ENCODE data around the gene SMIM23. TPM values are rescaled to one million over a fixed set of nuclear protein-coding genes. Genes with fewer than 3 reads are reported as not detected.

Gene SMIM23
- total RNA-seq, 1 donor from 2014 or later = not detected

GRCh38 chr5:171832775-171833174 is 47.2 kb downstream of the SMIM23 start:
- peaks cover 6% of the 10 kb centered on the region for H3K36me3 Mint-ChIP-seq (ENCODE audit: low read depth)
- no peak overlapping the region for H3K27ac Mint-ChIP-seq (ENCODE audit: unreplicated experiment)
- no peaks in the 10 kb centered on the region for H3K4me1 Mint-ChIP-seq (ENCODE audit: low read depth)
- DNase-seq (ENCODE audit: low spot score) = no peak
- H3K4me3 Mint-ChIP-seq (ENCODE audit: unreplicated experiment) = no peak overlapping the region
- peaks cover 38% of the 10 kb centered on the region for H3K9me3 Mint-ChIP-seq (ENCODE audit: low read depth)
- TF ChIP-seq CTCF (IDR thresholded peaks at IDR 0.05) = no peak
- H3K27me3 Mint-ChIP-seq (ENCODE audit: low read depth) = no peaks in the 10 kb centered on the region

- H3K36me3 Mint-ChIP-seq (ENCODE audit: low read depth) = peaks cover 6% of the 10 kb centered on the region
- no peaks in the 10 kb centered on the region for H3K27me3 Mint-ChIP-seq (ENCODE audit: low read depth)
- no peaks in the 10 kb centered on the region for H3K4me1 Mint-ChIP-seq (ENCODE audit: low read depth)
- no peak overlapping the region for H3K27ac Mint-ChIP-seq (ENCODE audit: unreplicated experiment)
- no peak for DNase-seq (ENCODE audit: low spot score)
- H3K9me3 Mint-ChIP-seq (ENCODE audit: low read depth) = peaks cover 27% of the 10 kb centered on the region
- no peak for TF ChIP-seq CTCF (IDR thresholded peaks at IDR 0.05)
- no peak overlapping the region for H3K4me3 Mint-ChIP-seq (ENCODE audit: unreplicated experiment)
These were observed 48.8 kb downstream of the SMIM23 start for GRCh38 chr5:171834461-171834860.

GRCh38 chr5:171835066-171835465 is 49.4 kb downstream of the SMIM23 start:
- Mint-ChIP-seq H3K36me3 (ENCODE audit: low read depth) (peaks cover 6% of the 10 kb centered on the region), H3K27me3 (ENCODE audit: low read depth) (no peaks in the 10 kb centered on the region), H3K4me3 (ENCODE audit: unreplicated experiment) (no peak overlapping the region), H3K4me1 (ENCODE audit: low read depth) (no peaks in the 10 kb centered on the region), H3K9me3 (ENCODE audit: low read depth) (peaks cover 21% of the 10 kb centered on the region), H3K27ac (ENCODE audit: unreplicated experiment) (no peak overlapping the region)
- no peak for DNase-seq (ENCODE audit: low spot score)
- TF ChIP-seq CTCF (IDR thresholded peaks at IDR 0.05) = no peak

- peaks cover 7% of the 10 kb centered on the region for H3K9me3 Mint-ChIP-seq (ENCODE audit: low read depth)
- H3K27ac Mint-ChIP-seq (ENCODE audit: unreplicated experiment) = no peak overlapping the region
- no peaks in the 10 kb centered on the region for H3K27me3 Mint-ChIP-seq (ENCODE audit: low read depth)
- no peak for DNase-seq (ENCODE audit: low spot score)
- TF ChIP-seq CTCF (IDR thresholded peaks at IDR 0.05) = no peak
- no peak overlapping the region for H3K4me3 Mint-ChIP-seq (ENCODE audit: unreplicated experiment)
- H3K36me3 Mint-ChIP-seq (ENCODE audit: low read depth) = peaks cover 6% of the 10 kb centered on the region
- peaks cover 4% of the 10 kb centered on the region for H3K4me1 Mint-ChIP-seq (ENCODE audit: low read depth)
These were observed 51.9 kb downstream of the SMIM23 start for GRCh38 chr5:171837522-171837921.

GRCh38 chr5:171838066-171838465 is 52.4 kb downstream of the SMIM23 start:
- Mint-ChIP-seq H3K27me3 (ENCODE audit: low read depth) (no peaks in the 10 kb centered on the region), H3K36me3 (ENCODE audit: low read depth) (peaks cover 6% of the 10 kb centered on the region), H3K4me3 (ENCODE audit: unreplicated experiment) (no peak overlapping the region), H3K4me1 (ENCODE audit: low read depth) (peaks cover 8% of the 10 kb centered on the region), H3K9me3 (ENCODE audit: low read depth) (peaks cover 7% of the 10 kb centered on the region), H3K27ac (ENCODE audit: unreplicated experiment) (no peak overlapping the region)
- TF ChIP-seq CTCF (IDR thresholded peaks at IDR 0.05) = no peak
- no peak for DNase-seq (ENCODE audit: low spot score)

Data from chondrocyte (in vitro differentiated cells).